Mesenchymal stem cell (in vitro differentiated cells and primary cell): ENCODE results near the gene IL16. TPM values are rescaled to one million over a fixed set of nuclear protein-coding genes. Genes with fewer than 3 reads are reported as not detected.

Experiments
- DNase-seq: peaks from one replicate; pipeline ENCODE4 v3.0.0-alpha.2; 2013
- H2AFZ ChIP-seq: one replicate; pipeline ENCODE4 v1.6.1; 2013; ENCODE audit warnings: low read depth, mild to moderate bottlenecking, control low read depth, inconsistent platforms, low read length, moderate library complexity
- H2AK5ac ChIP-seq: 2 replicates; pipeline ENCODE4 v1.6.1; 2013; ENCODE audit warnings: low read length, moderate library complexity, mild to moderate bottlenecking, inconsistent platforms; ENCODE audit not compliant: severe bottlenecking
- H2BK120ac ChIP-seq: one replicate; pipeline ENCODE4 v1.6.1; 2013; ENCODE audit warnings: low read depth, mild to moderate bottlenecking, inconsistent platforms, low read length, moderate library complexity
- H2BK12ac ChIP-seq, 2 experiments: one replicate each; pipeline ENCODE4 v1.6.1; 2013; ENCODE audit warnings: inconsistent platforms in 2 of 2, low read length in 2 of 2, mild to moderate bottlenecking in 2 of 2, moderate library complexity in 2 of 2, control low read depth in 1 of 2
- H2BK15ac ChIP-seq: one replicate; pipeline ENCODE4 v1.6.1; 2013; ENCODE audit warnings: mild to moderate bottlenecking, low read depth, inconsistent platforms; ENCODE audit not compliant: poor library complexity, severe bottlenecking
- H2BK5ac ChIP-seq: 2 replicates; pipeline ENCODE4 v1.6.1; 2013; ENCODE audit warnings: low read depth, mild to moderate bottlenecking, low read length, control low read depth, inconsistent platforms; ENCODE audit not compliant: poor library complexity, severe bottlenecking
- H3K14ac ChIP-seq, 2 experiments: one replicate each; pipeline ENCODE4 v1.6.1; 2013; ENCODE audit warnings: inconsistent platforms in 2 of 2, low read length in 2 of 2, control low read depth in 1 of 2, mild to moderate bottlenecking in 1 of 2, moderate library complexity in 1 of 2
- H3K18ac ChIP-seq, 2 experiments: one replicate each; pipeline ENCODE4 v1.6.1; 2013; ENCODE audit warnings: inconsistent platforms in 2 of 2, low read length in 2 of 2, control low read depth in 1 of 2, low read depth in 1 of 2, mild to moderate bottlenecking in 1 of 2
- H3K23ac ChIP-seq, 2 experiments: one replicate each; pipeline ENCODE4 v1.6.1; 2013; ENCODE audit warnings: inconsistent platforms in 2 of 2, low read length in 2 of 2, mild to moderate bottlenecking in 2 of 2, moderate library complexity in 2 of 2, control low read depth in 1 of 2
- H3K27ac ChIP-seq: 2 replicates; pipeline ENCODE4 v1.5.1; 2013; ENCODE audit warnings: mild to moderate bottlenecking, moderate library complexity, low read length, control low read depth, inconsistent platforms; ENCODE audit not compliant: poor library complexity, severe bottlenecking
- H3K27me3 ChIP-seq, 2 experiments: 2 replicates each; pipeline versions ENCODE4 v1.6.1 to v1.7.0; 2013; ENCODE audit warnings: low read length in 2 of 2, mild to moderate bottlenecking in 2 of 2, moderate library complexity in 2 of 2, control low read depth in 1 of 2, inconsistent platforms in 1 of 2; ENCODE audit not compliant: control insufficient read depth in 1 of 2, insufficient read depth in 1 of 2
- H3K36me3 ChIP-seq, 2 experiments: 2 replicates each; pipeline versions ENCODE4 v1.6.1 to v1.7.0; 2013; ENCODE audit warnings: low read length in 2 of 2, control low read depth in 1 of 2, inconsistent platforms in 1 of 2, low read depth in 1 of 2, mild to moderate bottlenecking in 1 of 2; ENCODE audit not compliant: insufficient read depth in 2 of 2, control insufficient read depth in 1 of 2
- H3K4ac ChIP-seq, 2 experiments: one replicate each; pipeline ENCODE4 v1.6.1; 2013; ENCODE audit warnings: inconsistent platforms in 2 of 2, low read length in 2 of 2, mild to moderate bottlenecking in 2 of 2, moderate library complexity in 2 of 2, control low read depth in 1 of 2, low read depth in 1 of 2
- H3K4me1 ChIP-seq: 2 replicates; pipeline ENCODE4 v1.6.1; 2013; ENCODE audit warnings: low read depth, low read length, control low read depth; ENCODE audit not compliant: control insufficient read depth, insufficient read depth
- H3K4me2 ChIP-seq: 2 replicates; pipeline ENCODE4 v1.6.1; 2013; ENCODE audit warnings: low read length, mild to moderate bottlenecking, inconsistent platforms; ENCODE audit not compliant: poor library complexity, severe bottlenecking
- H3K4me3 ChIP-seq, 2 experiments: 2 replicates each; pipeline versions ENCODE4 v1.5.1 to v1.7.0; 2013; ENCODE audit warnings: low read length in 2 of 2, mild to moderate bottlenecking in 2 of 2, control low read depth in 1 of 2, low read depth in 1 of 2; ENCODE audit not compliant: insufficient read depth in 1 of 2
- H3K79me1 ChIP-seq: replicated peaks from 2 replicates; pipeline ENCODE4 v1.6.1; 2013; ENCODE audit warnings: mild to moderate bottlenecking, control low read depth, low read length, inconsistent platforms; ENCODE audit not compliant: poor library complexity, severe bottlenecking
- H3K9ac ChIP-seq: 2 replicates; pipeline ENCODE4 v1.7.0; 2013; ENCODE audit warnings: mild to moderate bottlenecking, low read length, moderate library complexity
- H3K9me3 ChIP-seq: 2 replicates; pipeline ENCODE4 v1.7.0; 2013; ENCODE audit warnings: mild to moderate bottlenecking, low read length; ENCODE audit not compliant: control insufficient read depth
- H4K8ac ChIP-seq: one replicate; pipeline ENCODE4 v1.6.1; 2013; ENCODE audit warnings: inconsistent platforms, mild to moderate bottlenecking, low read length, moderate library complexity
- H4K91ac ChIP-seq: one replicate; pipeline ENCODE4 v1.6.1; 2013; ENCODE audit warnings: mild to moderate bottlenecking, low read length, inconsistent platforms
- WGBS: methylation state at CpG from one replicate; pipeline ENCODE4 v1.1.7; 2013; ENCODE audit warnings: mixed read lengths; 5-methylcytosine and 5-hydroxymethylcytosine counted together
- polyA plus RNA-seq, 2 experiments: library from polyadenylated mRNA; stranded (reverse); fragments of 200-250 nt; gene quantifications; one replicate each; pipeline ENCODE4 v1.2.3, GENCODE V29; 2013

The IL16 gene
- polyA plus RNA-seq (2013, experiment 1 of 2): 0.01 TPM
- polyA plus RNA-seq (2013, experiment 2 of 2): not detected

GRCh38 chr15:81196576-81197254, at the start of gene IL16:
IL16 (plus strand) TSS chr15:81196879; CDS start chr15:81225400, 28,521 bp downstream.
- no peak within 1 kb of the TSS for H4K91ac ChIP-seq
- no peak within 1 kb of the TSS for H2BK5ac ChIP-seq
- H2BK12ac ChIP-seq: no peak within 1 kb of the TSS
- H3K14ac ChIP-seq: no peak within 1 kb of the TSS
- H2AK5ac ChIP-seq: no peak within 1 kb of the TSS
- H3K9ac ChIP-seq: no peak within 1 kb of the TSS
- WGBS: 85% methylated on average over 16 of the region's 16 CpGs
- H3K4me2 ChIP-seq: no peak within 1 kb of the TSS
- H2AFZ ChIP-seq: no peak within 1 kb of the TSS
- H3K4ac ChIP-seq: no peak within 1 kb of the TSS
- no peak within 1 kb of the TSS for H3K23ac ChIP-seq
- no peaks in the 10 kb centered on the region for H3K4me1 ChIP-seq
- no peak within 1 kb of the TSS for H3K18ac ChIP-seq
- H2BK15ac ChIP-seq: no peak within 1 kb of the TSS
- no peaks in the 10 kb centered on the region for H3K9me3 ChIP-seq
- no peaks in the 10 kb centered on the region for H3K36me3 ChIP-seq
- DNase-seq: no peak
- no peaks in the 10 kb centered on the region for H3K79me1 ChIP-seq
- H4K8ac ChIP-seq: no peak within 1 kb of the TSS
- H3K4me3 ChIP-seq: no peak within 1 kb of the TSS
- H2BK120ac ChIP-seq: no peak within 1 kb of the TSS
- H3K27ac ChIP-seq: no peak within 1 kb of the TSS
- H3K27me3 ChIP-seq: no peaks in the 10 kb centered on the region

DNA sequence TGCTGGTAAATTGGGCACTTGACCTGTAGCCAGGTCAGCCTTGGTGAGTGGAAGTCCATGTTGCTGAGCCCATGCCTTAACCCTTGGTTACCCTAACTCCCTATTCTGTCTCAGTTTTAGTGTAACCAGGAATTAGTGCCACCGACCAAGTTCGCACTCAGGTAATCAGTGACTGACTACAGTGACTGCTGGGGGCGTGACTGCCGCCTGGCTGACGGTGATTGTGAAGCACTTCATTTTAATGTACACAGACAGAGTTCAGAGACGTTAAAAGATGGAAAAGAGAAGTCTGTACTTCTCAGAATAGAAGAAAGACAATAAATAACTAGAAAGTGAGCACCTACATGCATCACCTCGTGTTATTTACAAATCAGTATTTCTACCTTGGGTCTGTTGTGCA, 45.3 kb upstream of the IL16 start:
- WGBS: 93% methylated on average over 4 of the region's 7 CpGs
- no peak overlapping the region for H4K91ac ChIP-seq

DNA sequence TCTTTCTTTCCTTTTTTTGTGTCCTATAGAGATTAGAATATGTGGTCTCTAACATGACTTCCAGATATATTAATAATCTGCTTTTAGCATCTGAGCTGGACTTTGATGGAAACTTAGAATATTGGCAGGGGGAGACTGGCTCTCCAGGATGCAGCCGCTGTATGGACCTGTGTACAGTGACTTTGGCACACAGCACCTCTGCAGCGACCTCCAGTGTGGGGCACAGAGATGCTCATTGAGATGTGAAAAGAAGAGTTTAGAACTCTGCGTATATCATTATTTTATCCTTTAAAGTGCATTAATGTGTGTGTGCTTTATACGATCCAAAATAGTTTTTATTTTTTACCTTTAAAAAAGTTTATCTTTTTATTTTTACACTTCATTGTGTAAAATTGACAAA, 44.3 kb upstream of the IL16 start:
- Histone ChIP-seq H2BK15ac (no peak overlapping the region), H4K91ac (no peak overlapping the region), H3K4ac (no peak overlapping the region), H3K79me1 (no peaks in the 10 kb centered on the region), H2BK120ac (no peak overlapping the region), H2BK12ac (no peak overlapping the region), H3K9me3 (no peaks in the 10 kb centered on the region), H2AFZ (no peak overlapping the region), H4K8ac (no peak overlapping the region), H3K27me3 (peaks cover 0 to 4% of the 10 kb centered on the region in 2 experiments), H2BK5ac (no peak overlapping the region), H3K4me2 (no peak overlapping the region), H3K4me3 (no peak overlapping the region), H2AK5ac (no peak overlapping the region), H3K27ac (no peak overlapping the region), H3K9ac (no peak overlapping the region), H3K4me1 (no peaks in the 10 kb centered on the region), H3K18ac (no peak overlapping the region), H3K36me3 (no peaks in the 10 kb centered on the region), H3K23ac (no peak overlapping the region), H3K14ac (no peak overlapping the region)
- 61% methylated on average over 2 of the region's 4 CpGs for WGBS
- no peak for DNase-seq

More for the DNA sequence above, 45.3 kb upstream of the IL16 start:
- Histone ChIP-seq H4K8ac (no peak overlapping the region), H3K4me1 (no peaks in the 10 kb centered on the region), H3K9me3 (no peaks in the 10 kb centered on the region), H3K4ac (no peak overlapping the region), H2BK120ac (no peak overlapping the region), H3K36me3 (no peaks in the 10 kb centered on the region), H3K79me1 (no peaks in the 10 kb centered on the region), H2AFZ (no peak overlapping the region), H3K9ac (no peak overlapping the region), H3K27me3 (peaks cover 0 to 4% of the 10 kb centered on the region in 2 experiments), H2BK5ac (no peak overlapping the region), H2BK12ac (no peak overlapping the region), H3K23ac (no peak overlapping the region), H3K27ac (no peak overlapping the region), H3K14ac (no peak overlapping the region), H2BK15ac (no peak overlapping the region), H3K4me3 (no peak overlapping the region), H3K18ac (no peak overlapping the region), H2AK5ac (no peak overlapping the region), H3K4me2 (no peak overlapping the region)
- DNase-seq: no peak

DNA sequence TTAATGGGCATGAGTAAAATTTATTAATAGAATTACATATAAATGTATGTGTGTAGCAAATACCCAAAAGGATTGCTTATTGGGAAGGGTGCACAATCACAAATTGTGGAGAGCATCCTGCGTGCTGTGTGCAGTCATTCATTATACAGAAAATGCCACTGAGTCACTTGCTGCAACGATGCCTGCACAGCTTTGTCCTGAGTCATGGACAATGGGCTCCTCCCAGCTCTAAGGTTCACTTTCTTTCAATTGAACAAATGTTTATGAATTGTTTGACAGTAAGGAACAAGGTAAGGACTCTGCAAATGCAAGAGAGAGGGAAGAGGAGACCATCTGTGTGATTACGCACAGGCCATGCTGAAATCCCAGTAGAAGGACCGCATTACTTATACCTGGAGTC, 43.9 kb upstream of the IL16 start:
- no peak overlapping the region for H3K4ac ChIP-seq
- WGBS: 84% methylated on average over 4 of the region's 4 CpGs
- no peaks in the 10 kb centered on the region for H3K36me3 ChIP-seq

More for the DNA sequence above, 43.9 kb upstream of the IL16 start:
- H3K18ac ChIP-seq: no peak overlapping the region
- no peak overlapping the region for H2BK15ac ChIP-seq
- no peak overlapping the region for H2BK12ac ChIP-seq
- no peak overlapping the region for H2AFZ ChIP-seq
- H2AK5ac ChIP-seq: no peak overlapping the region
- no peak overlapping the region for H2BK5ac ChIP-seq
- no peak overlapping the region for H4K8ac ChIP-seq
- no peaks in the 10 kb centered on the region for H3K4me1 ChIP-seq
- no peak for DNase-seq
- no peaks in the 10 kb centered on the region for H3K9me3 ChIP-seq
- no peak overlapping the region for H3K4me2 ChIP-seq
- no peak overlapping the region for H3K4me3 ChIP-seq
- no peak overlapping the region for H3K14ac ChIP-seq
- peaks cover 0 to 4% of the 10 kb centered on the region in 2 experiments for H3K27me3 ChIP-seq
- no peaks in the 10 kb centered on the region for H3K79me1 ChIP-seq
- H3K27ac ChIP-seq: no peak overlapping the region
- H4K91ac ChIP-seq: no peak overlapping the region
- H3K23ac ChIP-seq: no peak overlapping the region
- H3K9ac ChIP-seq: no peak overlapping the region
- no peak overlapping the region for H2BK120ac ChIP-seq
